A549 (cell line): ENCODE data around the gene TMEM266. TPM values are rescaled to one million over a fixed set of nuclear protein-coding genes. Genes with fewer than 3 reads are reported as not detected.
A peak's percentile ranks its signal among the peaks of the same experiment; 100 is the strongest.

ENCODE experiments used
- ATAC-seq, 2 experiments: fragments of 200-7000 bp in 1 of 2; fragments of >200 bp in 1 of 2; cut with Nextera tagmentation in 1 of 2; cut with Tn5 transposase in 1 of 2; 3 replicates each; pipeline versions ENCODE4 v1.8.0 to v1.9.1; 2018 to 2020; ENCODE audit warnings: mild to moderate bottlenecking in 1 of 2, moderate library complexity in 1 of 2
- CTCF ChIA-PET: fragments of 300-600 bp; sonication (Branson Sonifier 250); formaldehyde crosslinking; extraction: SDS; loops from one replicate; lab custom pipeline; 2021; ENCODE audit warnings: antibody characterized with exemption, inconsistent platforms; lab: Yijun Ruan, JAX
- POLR2A ChIA-PET: fragments of 350-600 bp; formaldehyde crosslinking; extraction: SDS; loops from one replicate; lab custom pipeline; 2021; ENCODE audit warnings: antibody characterized with exemption, inconsistent platforms; lab: Yijun Ruan, JAX
- DNase-seq, 2 experiments: peaks; one replicate each; pipeline versions ENCODE4 v3.0.0 to v3.0.0-alpha.2; 2011 to 2016; ENCODE audit warnings: low read depth in 1 of 2, low spot score in 1 of 2
- FAIRE-seq: peaks from 2 replicates; lab custom pipeline; 2011; peaks lifted over from hg19 to GRCh38; lab: Jason Lieb, UNC
- H3K27ac ChIP-seq, 2 experiments: fragments of >200 bp; sonication (Bioruptor Twin); formaldehyde crosslinking; 3 replicates each; pipeline ENCODE4 v1.5.1; 2016 to 2017
- H3K4me1 ChIP-seq: fragments of >200 bp; sonication (Bioruptor Twin); formaldehyde crosslinking; 3 replicates; pipeline ENCODE4 v1.6.1; 2016
- H3K4me2 ChIP-seq: fragments of >200 bp; sonication (Bioruptor Twin); formaldehyde crosslinking; 3 replicates; pipeline ENCODE4 v1.6.1; 2016
- H3K4me3 ChIP-seq: fragments of >200 bp; sonication (Bioruptor Twin); formaldehyde crosslinking; 3 replicates; pipeline ENCODE4 v1.5.1; 2016
- H3K9me3 ChIP-seq: fragments of >200 bp; sonication (Bioruptor Twin); formaldehyde crosslinking; 3 replicates; pipeline ENCODE4 v1.6.1; 2016
- BCL3 ChIP-seq: fragments of >200 bp; sonication (Bioruptor Twin); formaldehyde crosslinking; IDR thresholded peaks from 3 replicates; pipeline ENCODE4 v1.6.1; 2016
- BHLHE40 ChIP-seq: IDR thresholded peaks from 2 replicates; pipeline ENCODE4 v1.6.1; 2012; ENCODE audit warnings: low read depth, low read length, inconsistent platforms
- CBX2 ChIP-seq: fragments of 200-600 bp; sonication (generic); IDR thresholded peaks from 2 replicates; pipeline ENCODE4 v1.6.1; 2016; ENCODE audit warnings: low read depth, mild to moderate bottlenecking, borderline replicate concordance
- CEBPB ChIP-seq, 2 experiments: fragments of >200 bp in 1 of 2; sonication (Bioruptor Twin) in 1 of 2; formaldehyde crosslinking in 1 of 2; IDR thresholded peaks; 2 replicates each; pipeline ENCODE4 v1.6.1; 2012 to 2016
- ELK1 ChIP-seq: fragments of 150-350 bp; IDR thresholded peaks from 2 replicates; pipeline ENCODE4 v1.6.1; 2014; ENCODE audit warnings: low read depth, mild to moderate bottlenecking, low read length
- ESRRA ChIP-seq: fragments of 150-350 bp; IDR thresholded peaks from 2 replicates; pipeline ENCODE4 v1.6.1; 2014; ENCODE audit warnings: mild to moderate bottlenecking, low read length, borderline replicate concordance
- HES2 ChIP-seq: fragments of >200 bp; sonication (Bioruptor Twin); formaldehyde crosslinking; IDR thresholded peaks from 2 replicates; pipeline ENCODE4 v1.6.1; 2016
- HEYL ChIP-seq: fragments of 250-450 bp; sonication (Bioruptor Pico); IDR thresholded peaks from 2 replicates; pipeline ENCODE4 v1.8.0; 2021; ENCODE audit warnings: mild to moderate bottlenecking, moderate library complexity
- HMGXB4 ChIP-seq: fragments of 250-450 bp; sonication (Bioruptor Pico); IDR thresholded peaks from 2 replicates; pipeline ENCODE4 v1.5.0; 2021; ENCODE audit warnings: mild to moderate bottlenecking, moderate library complexity, borderline replicate concordance
- HOXB5 ChIP-seq: fragments of 250-450 bp; sonication (Bioruptor Pico); IDR thresholded peaks from 2 replicates; pipeline ENCODE4 v1.5.0; 2020; ENCODE audit warnings: mild to moderate bottlenecking, moderate library complexity
- JUN ChIP-seq, 2 experiments: fragments of >200 bp; sonication (Bioruptor Twin); formaldehyde crosslinking; IDR thresholded peaks; 2 replicates in 1 of 2; 3 replicates in 1 of 2; pipeline ENCODE4 v1.6.1; 2016 to 2017
- KDM1A ChIP-seq: fragments of 200-600 bp; sonication (generic); IDR thresholded peaks from 2 replicates; pipeline ENCODE4 v1.6.1; 2016; ENCODE audit warnings: low read depth, mild to moderate bottlenecking
- MAFK ChIP-seq: fragments of 450-650 bp; IDR thresholded peaks from 2 replicates; pipeline ENCODE4 v1.6.1; 2014; ENCODE audit not compliant: partially characterized antibody
- MAZ ChIP-seq: fragments of 150-350 bp; IDR thresholded peaks from 2 replicates; pipeline ENCODE4 v1.6.1; 2014; ENCODE audit warnings: antibody characterized with exemption, low read depth, low read length, borderline replicate concordance
- NFE2L2 ChIP-seq: fragments of 150-350 bp; conservative IDR thresholded peaks from 2 replicates; pipeline ENCODE4 v1.6.1; 2014; ENCODE audit warnings: low read length
- NR3C1 ChIP-seq: fragments of >200 bp; sonication (Bioruptor Twin); formaldehyde crosslinking; IDR thresholded peaks from 3 replicates; pipeline ENCODE4 v1.6.1; 2017
- POLR2A ChIP-seq: IDR thresholded peaks from 2 replicates; pipeline ENCODE4 v1.6.1; 2012; ENCODE audit warnings: mild to moderate bottlenecking, low read length
- POLR2AphosphoS2 ChIP-seq: conservative IDR thresholded peaks from 2 replicates; pipeline ENCODE4 v1.6.1; 2012; ENCODE audit warnings: low read length, improper control_type of control experiment, inconsistent platforms
- RAD21 ChIP-seq, 2 experiments: fragments of >200 bp in 1 of 2; sonication (Bioruptor Twin) in 1 of 2; formaldehyde crosslinking in 1 of 2; IDR thresholded peaks in 1 of 2; conservative IDR thresholded peaks in 1 of 2; 2 replicates in 1 of 2; 3 replicates in 1 of 2; pipeline ENCODE4 v1.6.1; 2012 to 2018; ENCODE audit warnings: inconsistent platforms in 1 of 2
- RCOR1 ChIP-seq: fragments of 150-350 bp; IDR thresholded peaks from 2 replicates; pipeline ENCODE4 v1.6.1; 2014; ENCODE audit warnings: antibody characterized with exemption, low read length, low read depth
- REST ChIP-seq: fragments of 200-600 bp; sonication (generic); IDR thresholded peaks from 2 replicates; pipeline ENCODE4 v1.6.1; 2016; ENCODE audit warnings: antibody characterized with exemption, mild to moderate bottlenecking, moderate library complexity
- RNF2 ChIP-seq: fragments of 200-600 bp; sonication (generic); IDR thresholded peaks from 2 replicates; pipeline ENCODE4 v1.6.1; 2016; ENCODE audit warnings: low read depth, mild to moderate bottlenecking, antibody characterized with exemption, moderate library complexity, borderline replicate concordance
- TFCP2L1 ChIP-seq: fragments of 250-450 bp; sonication (Bioruptor Pico); IDR thresholded peaks from 2 replicates; pipeline ENCODE4 v1.5.0; 2021; ENCODE audit warnings: mild to moderate bottlenecking
- TP53 ChIP-seq: fragments of 250-450 bp; sonication (Bioruptor Pico); IDR thresholded peaks from 2 replicates; pipeline ENCODE4 v1.5.0; 2021; ENCODE audit warnings: mild to moderate bottlenecking, moderate library complexity
- ZC3H11A ChIP-seq: fragments of 450-650 bp; IDR thresholded peaks from 2 replicates; pipeline ENCODE4 v1.6.1; 2014; ENCODE audit warnings: antibody characterized with exemption, mild to moderate bottlenecking
- WGBS: methylation state at CpG from one replicate; pipeline ENCODE4 v1.1.6; 2017; ENCODE audit errors: missing lambda C conversion rate; 5-methylcytosine and 5-hydroxymethylcytosine counted together
- polyA plus RNA-seq, 4 experiments: library from polyadenylated mRNA; depleted of rRNA in 3 of 4; stranded (reverse); fragments of >200 nt; fragmentation: RNase III in 1 of 4; extraction: RNeasy Plus Mini Kit Qiagen cat#74134 plus additional on column Dnase treatment in 1 of 4; gene quantifications; 2 replicates in 3 of 4; 3 replicates in 1 of 4; pipeline ENCODE4 v1.2.3, GENCODE V29; 2011 to 2017
- TF ChIP-seq, protein P1 (sequence below): IDR thresholded peaks from 2 replicates; pipeline ENCODE4 v1.6.1; 2012; ENCODE audit warnings: low read depth, borderline replicate concordance

TMEM266 gene
- polyA plus RNA-seq, 2 of the 4 experiments (the other 2 are of a cell fraction): 0.06 to 0.08 TPM

- Histone ChIP-seq H3K4me1 (0 out of 3 replicates have a peak, but pooled peaks cover 3% of the 10 kb centered on the region), H3K4me3 (no peak overlapping the region), H3K4me2 (no peak overlapping the region), H3K9me3 (no peaks in the 10 kb centered on the region), H3K27ac (no peak overlapping the region)
- FAIRE-seq (no peak), ATAC-seq (no peak), DNase-seq (no peak)
- ChIA-PET POLR2A (no interaction called here), CTCF (interaction anchor here (0.7 to 21.8 kb wide), 27 partner anchors 11 to 874 kb away, joined by 3 to 448 read pairs (median 6); partner anchors contain the start of gene TMEM266)
- TF ChIP-seq RCOR1: no peak
- no peak for TF ChIP-seq CBX2
- TF ChIP-seq RNF2: no peak
- TF ChIP-seq, protein P1, sequence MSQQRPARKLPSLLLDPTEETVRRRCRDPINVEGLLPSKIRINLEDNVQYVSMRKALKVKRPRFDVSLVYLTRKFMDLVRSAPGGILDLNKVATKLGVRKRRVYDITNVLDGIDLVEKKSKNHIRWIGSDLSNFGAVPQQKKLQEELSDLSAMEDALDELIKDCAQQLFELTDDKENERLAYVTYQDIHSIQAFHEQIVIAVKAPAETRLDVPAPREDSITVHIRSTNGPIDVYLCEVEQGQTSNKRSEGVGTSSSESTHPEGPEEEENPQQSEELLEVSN: no peak
- TF ChIP-seq HMGXB4 (CRISPR knock-in tag): no peak
- no peak for TF ChIP-seq POLR2AphosphoS2
- no peak for TF ChIP-seq KDM1A
- TF ChIP-seq ZC3H11A: no peak
- no peak for TF ChIP-seq RAD21 (conservative IDR thresholded peaks at IDR 0.05 in 1 of 2, IDR thresholded peaks at IDR 0.05 in 1 of 2)
- 36% methylated on average over 4 of the region's 4 CpGs for WGBS
These were observed 89.6 kb downstream of the TMEM266 start for GRCh38 chr15:76149291-76149915.

- H3K27ac ChIP-seq: 0 out of 6 replicates have a peak overlapping the region, but pooled peaks of 1 of the 2 experiments have one; percentile 0
- CTCF ChIA-PET: interaction anchor here (0.6 to 21.8 kb wide), 30 partner anchors 12 to 873 kb away, joined by 3 to 448 read pairs (median 4); partner anchors contain the start of gene TMEM266
- TF ChIP-seq ELK1 (no peak), HES2 (no peak), BHLHE40 (no peak), ESRRA (no peak), HOXB5 (CRISPR knock-in tag) (no peak), JUN (IDR thresholded peaks at IDR 0.05) (no peak), NFE2L2 (no peak), MAZ (no peak), REST (no peak), HMGXB4 (CRISPR knock-in tag) (no peak), TP53 (CRISPR knock-in tag) (no peak), CEBPB (IDR thresholded peaks at IDR 0.05) (no peak), HEYL (no peak), NR3C1 (no peak), POLR2A (no peak), MAFK (no peak), RCOR1 (no peak), BCL3 (no peak), TFCP2L1 (no peak)
- TF ChIP-seq, all 56 proteins: peak for 0
- DNase-seq (no peak), ATAC-seq (peak in 1 of 2 experiments; percentile 4; a peak in 1 of 6 replicates), FAIRE-seq (no peak)
- no peaks in the 10 kb centered on the region for H3K9me3 ChIP-seq
- 60% methylated on average over 7 of the region's 7 CpGs for WGBS
- H3K4me3 ChIP-seq: no peak overlapping the region
- POLR2A ChIA-PET: no interaction called here
- H3K4me2 ChIP-seq: no peak overlapping the region
- 0 out of 3 replicates have a peak, but pooled peaks cover 3% of the 10 kb centered on the region for H3K4me1 ChIP-seq
These were observed 90.7 kb downstream of the TMEM266 start for GRCh38 chr15:76150513-76150912.
